K562 (cell line): ENCODE data around the gene CYSRT1. TPM values are rescaled to one million over a fixed set of nuclear protein-coding genes. Genes with fewer than 3 reads are reported as not detected.

ENCODE experiments used
- BRF2 ChIP-seq: IDR thresholded peaks from 3 replicates; pipeline ENCODE4 v1.6.1; 2011; ENCODE audit warnings: borderline replicate concordance, mild to moderate bottlenecking; ENCODE audit not compliant: insufficient read length, insufficient read depth
- CBX8 ChIP-seq: fragments of 200-600 bp; sonication (generic); IDR thresholded peaks from 2 replicates; pipeline ENCODE4 v1.6.1; 2012; ENCODE audit warnings: borderline replicate concordance, mixed run types, low read depth, mild to moderate bottlenecking, moderate library complexity, mixed read lengths, low read length, control low read depth, inconsistent platforms; ENCODE audit not compliant: poor library complexity, severe bottlenecking; ENCODE audit errors: extremely low read depth
- CLOCK ChIP-seq: fragments of 250-450 bp; sonication (Bioruptor Pico); IDR thresholded peaks from 2 replicates; pipeline ENCODE4 v1.4.0; 2020; ENCODE audit warnings: mild to moderate bottlenecking, moderate library complexity, borderline replicate concordance
- DIDO1 ChIP-seq: fragments of 450-650 bp; IDR thresholded peaks from 2 replicates; pipeline ENCODE4 v1.6.1; 2016; ENCODE audit warnings: low read depth, missing biosample characterization, missing genetic modification characterization
- E2F1 ChIP-seq: sonication (generic); formaldehyde crosslinking; IDR thresholded peaks from 2 replicates; pipeline ENCODE4 v1.8.1; 2023; ENCODE audit warnings: mild to moderate bottlenecking, missing genetic modification reagents, moderate library complexity
- E2F3 ChIP-seq: fragments of 250-450 bp; sonication (Bioruptor Pico); IDR thresholded peaks from 2 replicates; pipeline ENCODE4 v1.4.0; 2020; ENCODE audit warnings: mild to moderate bottlenecking
- KAT2B ChIP-seq: IDR thresholded peaks from one replicate; pipeline ENCODE4 v1.6.1; 2012; ENCODE audit warnings: low read depth, mild to moderate bottlenecking, control low read depth, inconsistent platforms, low read length, moderate library complexity
- NCOA4 ChIP-seq: fragments of 450-650 bp; IDR thresholded peaks from 2 replicates; pipeline ENCODE4 v1.6.1; 2018; ENCODE audit warnings: mild to moderate bottlenecking; ENCODE audit not compliant: partially characterized antibody
- NFE2L1 ChIP-seq: fragments of 450-650 bp; IDR thresholded peaks from 2 replicates; pipeline ENCODE4 v1.6.1; 2016; ENCODE audit warnings: missing genetic modification characterization, low read depth, mild to moderate bottlenecking, missing compliant biosample characterization, moderate library complexity, borderline replicate concordance
- PHTF2 ChIP-seq: fragments of 250-450 bp; sonication (Bioruptor Pico); IDR thresholded peaks from 2 replicates; pipeline ENCODE4 v1.5.0; 2021; ENCODE audit warnings: mild to moderate bottlenecking
- SAFB2 ChIP-seq: fragments of 200-400 bp; formaldehyde crosslinking; IDR thresholded peaks from 2 replicates; pipeline ENCODE4 v1.6.1; 2018; ENCODE audit warnings: borderline replicate concordance, low read length, low read depth, moderate library complexity; ENCODE audit not compliant: severe bottlenecking
- TAF15 ChIP-seq: fragments of 200-400 bp; formaldehyde crosslinking; IDR thresholded peaks from 2 replicates; pipeline ENCODE4 v1.6.1; 2017; ENCODE audit warnings: mild to moderate bottlenecking, low read depth, low read length, moderate library complexity
- TAF7 ChIP-seq: fragments of 450-650 bp; IDR thresholded peaks from 2 replicates; pipeline ENCODE4 v1.6.1; 2016; ENCODE audit warnings: missing genetic modification characterization, missing compliant biosample characterization
- TAL1 ChIP-seq: fragments of 450-650 bp; IDR thresholded peaks from 2 replicates; pipeline ENCODE4 v1.6.1; 2016; ENCODE audit warnings: mild to moderate bottlenecking
- TBL1XR1 ChIP-seq, 2 experiments: IDR thresholded peaks; 2 replicates each; pipeline ENCODE4 v1.6.1; 2012; ENCODE audit warnings: improper control_type of control experiment in 2 of 2, low read length in 2 of 2, mild to moderate bottlenecking in 1 of 2
- TFAM ChIP-seq: fragments of 250-450 bp; sonication (Bioruptor Pico); conservative IDR thresholded peaks from 2 replicates; pipeline ENCODE4 v1.5.0; 2021; ENCODE audit warnings: mild to moderate bottlenecking, moderate library complexity
- ZFPM2 ChIP-seq: fragments of 250-450 bp; sonication (Bioruptor Pico); IDR thresholded peaks from 2 replicates; pipeline ENCODE4 v1.5.1; 2022; ENCODE audit warnings: mild to moderate bottlenecking
- ZNF12 ChIP-seq: sonication (generic); formaldehyde crosslinking; IDR thresholded peaks from 2 replicates; pipeline ENCODE4 v1.4.0; 2020; ENCODE audit warnings: mild to moderate bottlenecking, missing genetic modification reagents
- ZNF408 ChIP-seq: fragments of 250-450 bp; sonication (Bioruptor Pico); IDR thresholded peaks from 2 replicates; pipeline ENCODE4 v1.4.0; 2020; ENCODE audit warnings: low read depth, mild to moderate bottlenecking, moderate library complexity
- ZNF583 ChIP-seq: fragments of 250-450 bp; sonication (Bioruptor Pico); IDR thresholded peaks from 2 replicates; pipeline ENCODE4 v1.4.0; 2020
- ZNF77 ChIP-seq: fragments of 250-450 bp; sonication (Bioruptor Pico); IDR thresholded peaks from 2 replicates; pipeline ENCODE4 v1.5.0; 2020
- polyA plus RNA-seq, 8 experiments: library from polyadenylated mRNA; depleted of rRNA in 4 of 8; stranded (reverse) in 5 of 8; unstranded in 3 of 8; fragments of >200 nt; fragmentation: Nextera tagmentation in 2 of 8; fragmentation: Illumina TruSeq in 1 of 8; extraction: Ambion mirVana in 2 of 8; extraction: Trizol in 1 of 8; gene quantifications; 2 replicates each; pipeline versions ENCODE4 v1.2.1 to v1.2.3, GENCODE V29; 2011 to 2014; ENCODE audit warnings: inconsistent platforms in 1 of 8, missing spikeins in 1 of 8
- total RNA-seq, 7 experiments: library from RNA; depleted of rRNA in 6 of 7; stranded (reverse); fragments of >200 nt in 6 of 7; fragmentation: Illumina TruSeq in 2 of 7; extraction: Trizol in 2 of 7; gene quantifications; 2 replicates each; pipeline versions ENCODE4 v1.2.1 to v1.2.3, GENCODE V29; 2011 to 2021; ENCODE audit warnings: low replicate concordance in 1 of 7

Gene CYSRT1
- total and polyA plus RNA-seq, 9 of the 15 experiments (the other 6 are each of a cell fraction or from before 2014, with no cell fraction given) = 0.04 to 1.4 (median 0.42) TPM; not detected in 3

- peak; percentile 75; the same call in 1 of the 2 replicates for TF ChIP-seq CLOCK (CRISPR knock-in tag)
- TF ChIP-seq TAF15 = no peak
- no peak for TF ChIP-seq KAT2B
- TF ChIP-seq DIDO1 (tag) = 0 out of 2 replicates have a peak, but pooled peaks have one; percentile 36
- no peak for TF ChIP-seq NCOA4
- no peak for TF ChIP-seq BRF2
- TF ChIP-seq NFE2L1 (tag) = no peak
- TF ChIP-seq ZNF12 = 0 out of 2 replicates have a peak, but pooled peaks have one; percentile 47
- TF ChIP-seq ZFPM2 = no peak
- TF ChIP-seq TBL1XR1 (IDR thresholded peaks at IDR 0.05; ENCODE audit: low read length in 2 of 2) = no peak
- TF ChIP-seq TFAM (CRISPR knock-in tag) = no peak
- TF ChIP-seq SAFB2 = no peak
- TF ChIP-seq CBX8 = no peak
- TF ChIP-seq TAF7 = no peak
- TF ChIP-seq E2F3 (CRISPR knock-in tag) = 0 out of 2 replicates have a peak, but pooled peaks have one; percentile 69
- TF ChIP-seq ZNF583 (CRISPR knock-in tag) = 0 out of 2 replicates have a peak, but pooled peaks have one; percentile 68
- no peak for TF ChIP-seq ZNF408
- no peak for TF ChIP-seq TAL1
- TF ChIP-seq ZNF77 = no peak
- TF ChIP-seq E2F1 (CRISPR knock-in tag) = peak; percentile 50; the same call in 1 of the 2 replicates
- TF ChIP-seq PHTF2 (CRISPR knock-in tag) = no peak
These were observed 15.4 kb downstream of the CYSRT1 start (continued) for GRCh38 chr9:137240318-137240840.
